GM12801 (cell line): Measurements from ENCODE around the gene ATP6V1B1.

Source experiments
- CTCF ChIP-seq: IDR thresholded peaks from one replicate; pipeline ENCODE4 v1.5.1; 2011; ENCODE audit warnings: control low read depth; ENCODE audit not compliant: insufficient read length; ENCODE audit errors: extremely low read depth

The ATP6V1B1 gene

DNA sequence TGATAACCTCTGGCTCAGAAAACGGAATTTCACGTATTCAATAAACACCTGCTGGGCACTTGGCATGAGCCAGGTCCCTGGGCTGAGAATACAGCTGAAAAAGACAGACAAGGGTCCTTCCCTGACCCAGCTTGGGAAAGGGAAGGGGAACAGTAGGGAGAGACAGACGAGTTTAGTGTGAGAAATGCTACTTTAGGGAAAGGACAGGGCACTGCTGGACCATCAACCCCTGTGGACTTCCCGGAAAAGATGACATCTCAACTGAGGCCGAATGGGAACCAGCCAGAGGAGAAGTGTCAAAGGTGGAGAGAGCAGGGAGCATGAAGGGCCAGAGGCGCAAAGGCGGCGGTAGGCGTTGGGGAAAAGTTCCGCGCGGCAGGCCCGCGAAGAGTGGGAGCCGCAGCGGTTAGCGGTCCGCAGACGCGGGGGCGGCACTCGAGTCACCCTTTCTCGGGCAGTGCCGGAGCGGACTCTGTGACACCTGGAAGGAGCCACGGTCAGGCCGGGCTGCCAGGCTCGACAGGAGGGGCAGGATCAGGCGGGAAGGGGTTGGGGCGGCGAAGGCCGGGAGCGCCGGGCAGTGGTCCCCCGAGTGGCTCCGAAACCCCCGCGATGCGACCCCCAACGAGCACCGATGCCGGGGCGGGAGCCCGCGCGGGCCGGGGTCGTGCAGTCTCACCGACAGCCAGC is 58.5 kb downstream of the ATP6V1B1 start:
- TF ChIP-seq CTCF = no peak

DNA sequence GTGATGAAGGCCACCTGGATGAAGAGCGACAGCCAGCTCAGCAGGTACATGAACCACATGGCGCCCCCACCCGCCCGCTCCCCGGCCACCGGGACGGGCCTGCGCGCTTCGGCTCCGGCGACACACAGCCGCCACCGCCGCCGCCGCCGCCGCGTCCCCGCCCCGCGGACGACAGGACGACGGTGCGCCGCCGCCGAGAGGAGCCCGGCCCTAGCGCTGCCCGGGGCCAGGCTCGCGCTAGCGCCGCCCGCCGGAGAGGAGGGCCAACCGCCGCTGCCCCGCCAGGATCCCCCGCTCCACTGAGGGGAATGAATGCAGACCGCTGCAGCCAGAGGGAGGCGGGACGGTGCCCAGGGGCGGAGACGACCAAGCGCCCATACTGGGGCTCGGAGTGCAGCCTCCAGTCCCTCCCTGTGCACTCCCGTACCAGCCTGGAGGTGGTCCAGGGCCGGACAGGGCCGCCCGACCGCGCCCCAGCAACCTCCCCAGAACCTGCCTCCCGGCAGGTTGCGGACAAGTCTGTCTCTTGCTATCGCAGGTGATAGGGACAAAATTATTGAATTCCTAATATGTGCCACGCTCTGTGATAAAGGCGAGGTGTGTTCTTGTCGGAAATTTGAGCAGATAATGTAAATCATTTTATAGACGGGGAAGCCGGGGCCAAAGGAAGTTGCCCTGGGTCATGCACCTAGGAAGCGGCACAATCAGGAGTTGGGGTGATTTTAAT is 59.2 kb downstream of the ATP6V1B1 start, which contains the start of gene TEX261:
TEX261 (minus strand) TSS at position 175 of the 727 bp plus-strand sequence; CDS start at position 59, 116 bp downstream.
- TF ChIP-seq CTCF = no peak

- no peak for TF ChIP-seq CTCF
These were observed 59.7 kb downstream of the ATP6V1B1 start for GRCh38 chr2:70995426-70995729.

DNA sequence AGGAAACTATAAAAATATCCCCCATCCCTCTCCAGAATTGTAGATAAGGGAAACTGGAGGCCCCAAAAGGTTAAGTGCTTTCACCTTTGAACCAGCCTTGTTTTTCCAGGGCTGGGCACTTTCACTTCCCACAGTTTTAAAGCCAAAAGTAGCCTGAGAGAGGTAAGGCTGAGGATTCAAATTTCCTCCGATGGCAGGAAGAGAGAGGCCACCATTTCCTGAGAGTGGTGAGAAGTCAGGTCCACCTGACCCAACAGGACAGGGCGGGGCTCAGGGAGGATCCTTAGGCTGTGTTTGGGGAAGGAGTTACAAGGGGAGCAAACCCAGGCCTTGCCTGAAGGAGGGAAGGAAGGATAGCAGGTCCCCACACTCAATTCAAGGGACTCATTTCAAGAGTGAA is 63.7 kb downstream of the ATP6V1B1 start:
- no peak for TF ChIP-seq CTCF

- TF ChIP-seq CTCF = peak; percentile 31
These were observed 65.3 kb downstream of the ATP6V1B1 start for GRCh38 chr2:71000780-71001591.

- no peak for TF ChIP-seq CTCF
These were observed 65.9 kb downstream of the ATP6V1B1 start for GRCh38 chr2:71001592-71001927.

DNA sequence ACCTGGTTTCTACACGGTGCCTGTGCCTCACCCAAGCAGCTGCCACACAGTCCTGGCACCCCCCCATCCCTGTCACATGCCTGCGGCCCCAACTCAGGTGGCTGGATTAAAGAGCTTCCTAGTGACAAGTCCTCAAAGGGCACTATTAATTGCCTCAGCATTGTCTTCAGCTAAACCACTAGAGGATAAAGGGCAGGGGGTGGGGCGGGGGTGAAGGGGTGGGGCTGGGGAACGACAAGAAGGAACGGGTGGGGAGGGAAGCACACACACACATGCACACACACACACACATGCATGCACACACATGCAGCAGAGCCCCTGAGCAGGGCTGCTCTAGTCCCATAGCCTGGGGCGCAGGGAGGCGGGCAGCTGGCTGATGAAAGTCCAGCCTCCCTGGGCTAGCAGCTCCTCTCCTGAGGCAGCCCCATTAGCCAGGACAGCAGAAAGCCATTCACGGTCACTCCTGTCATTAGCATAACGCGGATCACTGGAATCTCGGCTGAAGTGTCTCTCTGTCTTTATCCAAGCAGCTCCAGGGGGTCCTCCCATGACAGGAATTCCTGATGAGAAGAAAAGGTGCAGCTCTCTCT is 66.4 kb downstream of the ATP6V1B1 start:
- no peak for TF ChIP-seq CTCF
